Upper lobe of left lung (tissue), 6 donors: Measurements from ENCODE around the gene ENDOV. TPM values are rescaled to one million over a fixed set of nuclear protein-coding genes. Genes with fewer than 3 reads are reported as not detected.

Experiments used
- ATAC-seq, 2 donors: fragments of 200-7000 bp; cut with Tn5 transposase; one replicate each; pipeline ENCODE4 v1.9.1; 2022; ENCODE audit warnings: mild to moderate bottlenecking in 2 of 2, moderate library complexity in 2 of 2; ENCODE audit not compliant: low FRiP score in 2 of 2
- DNase-seq, 2 donors: peaks; one replicate each; pipeline ENCODE4 v3.0.0-alpha.2; 2019 to 2020
- H3K27ac ChIP-seq, 4 donors: fragments of 200-600 bp; sonication (generic); one replicate each; pipeline ENCODE4 v1.5.1; 2016 to 2019
- H3K27me3 ChIP-seq, 4 donors: fragments of 200-600 bp; sonication (generic); one replicate each; pipeline ENCODE4 v1.5.1; 2017 to 2019
- H3K36me3 ChIP-seq, 4 donors: fragments of 200-600 bp; sonication (generic); one replicate each; pipeline ENCODE4 v1.5.1; 2016 to 2019
- H3K4me1 ChIP-seq, 4 donors: fragments of 200-600 bp; sonication (generic); one replicate each; pipeline ENCODE4 v1.5.1; 2018 to 2019
- H3K4me3 ChIP-seq, 4 donors: fragments of 200-600 bp; sonication (generic); one replicate each; pipeline ENCODE4 v1.5.1; 2017 to 2019; ENCODE audit warnings: mild to moderate bottlenecking in 2 of 4, moderate library complexity in 1 of 4
- H3K9me3 ChIP-seq, 4 donors: fragments of 200-600 bp; sonication (generic); one replicate each; pipeline ENCODE4 v1.5.1; 2018 to 2019
- CTCF ChIP-seq, 6 experiments: fragments of 450-650 bp in 4 of 6; fragments of 200-600 bp in 2 of 6; sonication (generic) in 2 of 6; IDR thresholded peaks; one replicate each; pipeline ENCODE4 v1.5.1; 2016 to 2019; ENCODE audit warnings: antibody characterized with exemption in 6 of 6
- EP300 ChIP-seq, 4 donors: sonication (generic); formaldehyde crosslinking; IDR thresholded peaks; one replicate each; pipeline ENCODE4 v1.5.1; 2017; ENCODE audit warnings: antibody characterized with exemption in 4 of 4, control low read depth in 2 of 4
- POLR2A ChIP-seq, 4 donors: fragments of 450-650 bp; IDR thresholded peaks; one replicate each; pipeline ENCODE4 v1.5.1; 2016 to 2017; ENCODE audit warnings: antibody characterized with exemption in 4 of 4, mild to moderate bottlenecking in 2 of 4
- POLR2AphosphoS5 ChIP-seq, 2 donors: sonication (generic); formaldehyde crosslinking; IDR thresholded peaks; one replicate each; pipeline ENCODE4 v1.5.1; 2017; ENCODE audit warnings: antibody characterized with exemption in 2 of 2
- WGBS, 2 donors: methylation state at CpG; one replicate each; pipeline ENCODE4 v1.1.5; 2017 to 2018; 5-methylcytosine and 5-hydroxymethylcytosine counted together
- total RNA-seq, 6 donors: library from RNA; depleted of rRNA in 4 of 6; stranded (reverse); fragments of >200 nt in 4 of 6; gene quantifications; one replicate each; pipeline versions ENCODE4 v1.1.0 to v1.2.1, GENCODE V29; 2016 to 2021
- donor health status: DM: no; HTN: no; CAD: no; lungs with moderate emphysema.
- donor health status: DM: no; HTN: yes; CAD: no; lungs with severe emphysema.

The ENDOV gene
- total RNA-seq, 6 donors from 2014 or later: 16.7 to 93.2 (median 25.6) TPM

- no peak overlapping the region for H3K27ac ChIP-seq
Observed at GRCh38 chr17:80457236-80457856, 42.4 kb downstream of the ENDOV start.

GRCh38 chr17:80458016-80458415 lies 43.0 kb downstream of the ENDOV start:
- Histone ChIP-seq H3K27ac (no peak overlapping the region), H3K27me3 (no peaks in the 10 kb centered on the region), H3K36me3 (no peaks in the 10 kb centered on the region), H3K4me3 (no peak overlapping the region), H3K9me3 (no peaks in the 10 kb centered on the region), H3K4me1 (peaks cover 7 to 27% (median 16%) of the 10 kb centered on the region in 4 donors)
- DNase-seq (no peak), ATAC-seq (no peak)
- TF ChIP-seq EP300 (IDR thresholded peaks at IDR 0.05) (no peak), POLR2A (IDR thresholded peaks at IDR 0.05) (no peak), CTCF (IDR thresholded peaks at IDR 0.05) (no peak), POLR2AphosphoS5 (IDR thresholded peaks at IDR 0.05) (no peak)
- WGBS, 2 donors: 85 to 93% methylated on average over 3 to 8 of the region's 8 CpGs

More at GRCh38 chr17:80457236-80457856, 42.4 kb downstream of the ENDOV start:
- no peaks in the 10 kb centered on the region for H3K27me3 ChIP-seq
- H3K9me3 ChIP-seq: no peaks in the 10 kb centered on the region
- H3K4me3 ChIP-seq: no peak overlapping the region
- DNase-seq: no peak
- ATAC-seq: no peak
- no peaks in the 10 kb centered on the region for H3K36me3 ChIP-seq
- H3K4me1 ChIP-seq: peaks cover 7 to 27% (median 16%) of the 10 kb centered on the region in 4 donors
- TF ChIP-seq CTCF (IDR thresholded peaks at IDR 0.05) (no peak), POLR2AphosphoS5 (IDR thresholded peaks at IDR 0.05) (no peak), EP300 (IDR thresholded peaks at IDR 0.05) (no peak), POLR2A (IDR thresholded peaks at IDR 0.05) (no peak)
- 51 to 59% methylated on average over 15 of the region's 15 CpGs for WGBS, 2 donors

GRCh38 chr17:80459234-80459633 lies 44.3 kb downstream of the ENDOV start:
- no peak for TF ChIP-seq POLR2A (IDR thresholded peaks at IDR 0.05)
- no peak for TF ChIP-seq EP300 (IDR thresholded peaks at IDR 0.05)
- TF ChIP-seq CTCF (IDR thresholded peaks at IDR 0.05): no peak
- no peak for TF ChIP-seq POLR2AphosphoS5 (IDR thresholded peaks at IDR 0.05)
- no peaks in the 10 kb centered on the region for H3K27me3 ChIP-seq
- no peak overlapping the region for H3K27ac ChIP-seq
- DNase-seq (no peak), ATAC-seq (no peak)
- H3K9me3 ChIP-seq: no peaks in the 10 kb centered on the region
- WGBS, 2 donors: 74 to 75% methylated on average over 11 of the region's 11 CpGs
- H3K4me3 ChIP-seq: no peak overlapping the region
- peaks cover 7 to 21% (median 9%) of the 10 kb centered on the region in 4 donors for H3K4me1 ChIP-seq
- H3K36me3 ChIP-seq: no peaks in the 10 kb centered on the region

- ATAC-seq (no peak), DNase-seq (no peak)
- 67 to 68% methylated on average over 6 to 8 of the region's 8 CpGs for WGBS, 2 donors
- H3K36me3 ChIP-seq: no peaks in the 10 kb centered on the region
- no peaks in the 10 kb centered on the region for H3K27me3 ChIP-seq
- no peaks in the 10 kb centered on the region for H3K9me3 ChIP-seq
- H3K4me3 ChIP-seq: no peak overlapping the region
- peaks cover 5 to 16% (median 6%) of the 10 kb centered on the region in 4 donors for H3K4me1 ChIP-seq
- TF ChIP-seq POLR2A (IDR thresholded peaks at IDR 0.05): no peak
- TF ChIP-seq EP300 (IDR thresholded peaks at IDR 0.05): no peak
- no peak for TF ChIP-seq POLR2AphosphoS5 (IDR thresholded peaks at IDR 0.05)
- H3K27ac ChIP-seq: no peak overlapping the region
Observed at GRCh38 chr17:80460429-80460834, 45.5 kb downstream of the ENDOV start.

- no peaks in the 10 kb centered on the region for H3K36me3 ChIP-seq
- peaks cover 0 to 3% (median 0%) of the 10 kb centered on the region in 4 donors for H3K4me1 ChIP-seq
- no peaks in the 10 kb centered on the region for H3K27me3 ChIP-seq
- no peak overlapping the region for H3K27ac ChIP-seq
- WGBS, 2 donors: 57 to 76% methylated on average over 5 to 16 of the region's 20 CpGs
- ATAC-seq (no peak), DNase-seq (peak in 1 of 2 donors; percentile 57)
- TF ChIP-seq POLR2AphosphoS5 (IDR thresholded peaks at IDR 0.05): no peak
- TF ChIP-seq POLR2A (IDR thresholded peaks at IDR 0.05): no peak
- no peak for TF ChIP-seq CTCF (IDR thresholded peaks at IDR 0.05)
- TF ChIP-seq EP300 (IDR thresholded peaks at IDR 0.05): no peak
- no peak overlapping the region for H3K4me3 ChIP-seq
- no peaks in the 10 kb centered on the region for H3K9me3 ChIP-seq
Observed at GRCh38 chr17:80461528-80462160, 46.7 kb downstream of the ENDOV start.
